HEK293 (cell line): Measurements from ENCODE around the gene STIM1.

Experiments
- ELK4 ChIP-seq: IDR thresholded peaks from 2 replicates; pipeline ENCODE4 v1.6.1; 2011; ENCODE audit warnings: mild to moderate bottlenecking, low read depth, low read length, borderline replicate concordance
- HOXA7 ChIP-seq: sonication (generic); formaldehyde crosslinking; IDR thresholded peaks from 2 replicates; pipeline ENCODE4 v1.8.1; 2022; ENCODE audit warnings: missing genetic modification reagents, borderline replicate concordance
- HOXC10 ChIP-seq: sonication (generic); formaldehyde crosslinking; IDR thresholded peaks from 2 replicates; pipeline ENCODE4 v1.8.1; 2023; ENCODE audit warnings: mild to moderate bottlenecking, missing genetic modification reagents
- KLF7 ChIP-seq: fragments of 450-650 bp; formaldehyde crosslinking; IDR thresholded peaks from 2 replicates; pipeline ENCODE4 v1.5.1; 2016; ENCODE audit warnings: missing biosample characterization, missing genetic modification characterization, borderline replicate concordance
- OVOL3 ChIP-seq: fragments of 450-650 bp; formaldehyde crosslinking; IDR thresholded peaks from 2 replicates; pipeline ENCODE4 v1.5.1; 2016; ENCODE audit warnings: missing biosample characterization, missing genetic modification characterization
- PATZ1 ChIP-seq: fragments of 450-650 bp; formaldehyde crosslinking; IDR thresholded peaks from 2 replicates; pipeline ENCODE4 v1.5.1; 2016; ENCODE audit warnings: missing biosample characterization, missing genetic modification characterization
- REPIN1 ChIP-seq: fragments of 450-650 bp; formaldehyde crosslinking; IDR thresholded peaks from 2 replicates; pipeline ENCODE4 v1.5.1; 2017; ENCODE audit warnings: missing biosample characterization, missing genetic modification characterization, low read depth
- YY2 ChIP-seq: fragments of 450-650 bp; formaldehyde crosslinking; IDR thresholded peaks from 2 replicates; pipeline ENCODE4 v1.5.1; 2016; ENCODE audit warnings: missing biosample characterization, missing genetic modification characterization
- ZBTB48 ChIP-seq: fragments of 450-650 bp; formaldehyde crosslinking; IDR thresholded peaks from 2 replicates; pipeline ENCODE4 v1.5.1; 2016; ENCODE audit warnings: missing biosample characterization, missing genetic modification characterization
- ZBTB6 ChIP-seq: fragments of 450-650 bp; formaldehyde crosslinking; IDR thresholded peaks from 2 replicates; pipeline ENCODE4 v1.5.1; 2017; ENCODE audit warnings: missing biosample characterization, missing genetic modification characterization
- ZFHX2 ChIP-seq: fragments of 450-650 bp; formaldehyde crosslinking; conservative IDR thresholded peaks from 2 replicates; pipeline ENCODE4 v1.5.1; 2016; ENCODE audit warnings: missing biosample characterization, missing genetic modification characterization
- ZFP3 ChIP-seq: fragments of 450-650 bp; formaldehyde crosslinking; IDR thresholded peaks from 2 replicates; pipeline ENCODE4 v1.5.1; 2016; ENCODE audit warnings: low read depth, missing biosample characterization, missing genetic modification characterization
- ZNF114 ChIP-seq: fragments of 450-650 bp; formaldehyde crosslinking; IDR thresholded peaks from 2 replicates; pipeline ENCODE4 v1.5.0; 2017; ENCODE audit warnings: missing biosample characterization, missing genetic modification characterization
- ZNF157 ChIP-seq: fragments of 450-650 bp; formaldehyde crosslinking; IDR thresholded peaks from 2 replicates; pipeline ENCODE4 v1.5.1; 2016; ENCODE audit warnings: missing biosample characterization, missing genetic modification characterization
- ZNF175 ChIP-seq: fragments of 450-650 bp; formaldehyde crosslinking; IDR thresholded peaks from 2 replicates; pipeline ENCODE4 v1.5.1; 2016; ENCODE audit warnings: missing biosample characterization, missing genetic modification characterization
- ZNF18 ChIP-seq: fragments of 450-650 bp; formaldehyde crosslinking; IDR thresholded peaks from 2 replicates; pipeline ENCODE4 v1.5.1; 2016; ENCODE audit warnings: missing biosample characterization, missing genetic modification characterization
- ZNF184 ChIP-seq: fragments of 450-650 bp; IDR thresholded peaks from 2 replicates; pipeline ENCODE4 v1.5.1; 2018; ENCODE audit warnings: missing biosample characterization, mild to moderate bottlenecking, missing genetic modification characterization
- ZNF2 ChIP-seq: fragments of 450-650 bp; formaldehyde crosslinking; IDR thresholded peaks from 2 replicates; pipeline ENCODE4 v1.5.1; 2016; ENCODE audit warnings: missing biosample characterization, missing genetic modification characterization
- ZNF202 ChIP-seq: fragments of 450-650 bp; formaldehyde crosslinking; IDR thresholded peaks from 2 replicates; pipeline ENCODE4 v1.5.1; 2016; ENCODE audit warnings: missing biosample characterization, missing genetic modification characterization, borderline replicate concordance
- ZNF292 ChIP-seq: fragments of 450-650 bp; formaldehyde crosslinking; IDR thresholded peaks from 2 replicates; pipeline ENCODE4 v1.5.1; 2016; ENCODE audit warnings: low read depth, missing biosample characterization, missing genetic modification characterization, borderline replicate concordance
- ZNF350 ChIP-seq: fragments of 450-650 bp; formaldehyde crosslinking; IDR thresholded peaks from 2 replicates; pipeline ENCODE4 v1.5.0; 2017; ENCODE audit warnings: missing biosample characterization, mild to moderate bottlenecking, missing genetic modification characterization
- ZNF362 ChIP-seq: fragments of 450-650 bp; formaldehyde crosslinking; IDR thresholded peaks from 2 replicates; pipeline ENCODE4 v1.5.1; 2016; ENCODE audit warnings: missing biosample characterization, missing genetic modification characterization
- ZNF37A ChIP-seq: fragments of 450-650 bp; IDR thresholded peaks from 2 replicates; pipeline ENCODE4 v1.5.1; 2018; ENCODE audit warnings: missing biosample characterization, missing genetic modification characterization
- ZNF416 ChIP-seq: fragments of 450-650 bp; formaldehyde crosslinking; IDR thresholded peaks from 2 replicates; pipeline ENCODE4 v1.5.1; 2016; ENCODE audit warnings: missing biosample characterization, missing genetic modification characterization
- ZNF423 ChIP-seq: fragments of 450-650 bp; formaldehyde crosslinking; IDR thresholded peaks from 2 replicates; pipeline ENCODE4 v1.5.1; 2016; ENCODE audit warnings: missing biosample characterization, missing genetic modification characterization
- ZNF48 ChIP-seq: fragments of 450-650 bp; formaldehyde crosslinking; IDR thresholded peaks from 2 replicates; pipeline ENCODE4 v1.5.1; 2016; ENCODE audit warnings: missing biosample characterization, missing genetic modification characterization
- ZNF560 ChIP-seq: fragments of 450-650 bp; formaldehyde crosslinking; IDR thresholded peaks from 2 replicates; pipeline ENCODE4 v1.5.1; 2017; ENCODE audit warnings: missing biosample characterization, missing genetic modification characterization, borderline replicate concordance
- ZNF623 ChIP-seq: fragments of 450-650 bp; formaldehyde crosslinking; IDR thresholded peaks from 2 replicates; pipeline ENCODE4 v1.5.1; 2016; ENCODE audit warnings: missing biosample characterization, missing genetic modification characterization
- ZNF677 ChIP-seq: fragments of 450-650 bp; IDR thresholded peaks from 2 replicates; pipeline ENCODE4 v1.5.0; 2018; ENCODE audit warnings: missing biosample characterization, mild to moderate bottlenecking, missing genetic modification characterization, moderate library complexity
- ZNF701 ChIP-seq: fragments of 450-650 bp; formaldehyde crosslinking; IDR thresholded peaks from 2 replicates; pipeline ENCODE4 v1.5.1; 2016; ENCODE audit warnings: missing biosample characterization, missing genetic modification characterization
- ZNF747 ChIP-seq: fragments of 450-650 bp; formaldehyde crosslinking; IDR thresholded peaks from 2 replicates; pipeline ENCODE4 v1.5.1; 2016; ENCODE audit warnings: missing biosample characterization, missing genetic modification characterization
- ZNF843 ChIP-seq: fragments of 450-650 bp; formaldehyde crosslinking; IDR thresholded peaks from 2 replicates; pipeline ENCODE4 v1.5.1; 2016; ENCODE audit warnings: missing biosample characterization, missing genetic modification characterization
- ZSCAN4 ChIP-seq: fragments of 450-650 bp; formaldehyde crosslinking; IDR thresholded peaks from 2 replicates; pipeline ENCODE4 v1.5.1; 2017; ENCODE audit warnings: missing biosample characterization, missing genetic modification characterization

Gene STIM1

GRCh38 chr11:3854977-3855807 lies at the start of gene STIM1 (continued):
- TF ChIP-seq ZNF677 (tag by site-specific recombination) (no peak), ZBTB6 (tag by site-specific recombination) (peak; percentile 50; the same call in 1 of the 2 replicates), ZNF416 (tag by site-specific recombination) (no peak), ZNF701 (tag by site-specific recombination) (no peak), ZBTB48 (tag by site-specific recombination) (peak; percentile 33; the same call in 1 of the 2 replicates), ZNF37A (tag by site-specific recombination) (no peak), ZNF184 (tag by site-specific recombination) (no peak), PATZ1 (tag by site-specific recombination) (peak; percentile 93), ZNF560 (tag by site-specific recombination) (no peak), ZNF202 (tag by site-specific recombination) (no peak), ZNF157 (tag by site-specific recombination) (no peak), ZNF747 (tag by site-specific recombination) (no peak), ZNF18 (tag by site-specific recombination) (no peak), ZSCAN4 (tag by site-specific recombination) (no peak), ZNF843 (tag by site-specific recombination) (peak; percentile 22; the same call in 1 of the 2 replicates), ZNF350 (no peak), HOXA7 (CRISPR knock-in tag) (no peak), ZNF2 (tag by site-specific recombination) (peak; percentile 90), ZNF114 (tag by site-specific recombination) (no peak), OVOL3 (tag by site-specific recombination) (no peak), ZNF175 (tag by site-specific recombination) (no peak), ZNF48 (tag by site-specific recombination) (no peak), HOXC10 (CRISPR knock-in tag) (no peak), ZNF292 (tag by site-specific recombination) (no peak), YY2 (tag by site-specific recombination) (no peak), ZFHX2 (peak; percentile 53; the same call in 1 of the 2 replicates), ZNF423 (0 out of 2 replicates have a peak, but pooled peaks have one; percentile 40), ZNF362 (tag by site-specific recombination) (no peak), REPIN1 (tag by site-specific recombination) (no peak), ELK4 (no peak), ZFP3 (tag by site-specific recombination) (no peak), ZNF623 (tag by site-specific recombination) (no peak), KLF7 (tag by site-specific recombination) (no peak)
